Sciatic nerve (tissue), 2 donors: ENCODE measurements around the gene ZDHHC11. TPM values are rescaled to one million over a fixed set of nuclear protein-coding genes. Genes with fewer than 3 reads are reported as not detected.
A peak's percentile ranks its signal among the peaks of the same experiment; 100 is the strongest.
"Not testable (repeated sequence)": the region's sequence is repeated elsewhere in the genome, so short reads cannot be mapped to it uniquely, and the experiment has no call there.

Experiments
- ATAC-seq: fragments of 200-7000 bp; cut with Tn5 transposase; one replicate; pipeline ENCODE4 v1.9.1; 2020; ENCODE audit warnings: mild to moderate bottlenecking, moderate library complexity
- DNase-seq: peaks from one replicate; pipeline ENCODE4 v3.0.0-alpha.2; 2020; ENCODE audit warnings: low spot score
- intact Hi-C: fragments of 100-400 bp; cut with DNase I; formaldehyde crosslinking; loops from one replicate; pipeline ENCODE4 v1.14.2; 2022
- total RNA-seq: library from RNA; stranded (reverse); fragmentation: NEBNext Ultra II Directional; extraction: Animal tissue kit (Norgen Biotek cat#: 25700); gene quantifications from one replicate; pipeline ENCODE4 v1.2.1, GENCODE V29; 2021
- donor health status: DM: no; HTN: no; CAD: no.
- donor health status: DM: no; HTN: no; CAD: no.

The ZDHHC11 gene
- total RNA-seq, 1 donor from 2014 or later: 4.9 TPM

- intact Hi-C loops: no loop called here
- DNase-seq (no peak), ATAC-seq (no peak)
Observed at GRCh38 chr5:760363-761058, 90.3 kb downstream of the ZDHHC11 start.

- intact Hi-C loops: loop anchor here (5.0 kb wide), 1 partner anchor 82 kb away; no protein-coding TSS in a partner anchor
- DNase-seq (peak; percentile 61), ATAC-seq (no peak)
Observed at GRCh38 chr5:759781-760362, 90.9 kb downstream of the ZDHHC11 start.

GRCh38 chr5:759111-759751 is 91.6 kb downstream of the ZDHHC11 start:
- ATAC-seq: peak; percentile 80
- intact Hi-C loops: loop anchor here (5.0 kb wide), 1 partner anchor 83 kb away; no protein-coding TSS in a partner anchor
- peak; percentile 67 for DNase-seq

- ATAC-seq (no peak), DNase-seq (peak; percentile 57)
- intact Hi-C loops: loop anchor here (5.0 kb wide), 1 partner anchor 84 kb away; no protein-coding TSS in a partner anchor
Observed at GRCh38 chr5:758698-759053, 92.1 kb downstream of the ZDHHC11 start.

GRCh38 chr5:757931-758697 is 92.7 kb downstream of the ZDHHC11 start:
- intact Hi-C loops: loop anchor here (5.0 kb wide), 1 partner anchor 84 kb away; no protein-coding TSS in a partner anchor
- DNase-seq (peak; percentile 58), ATAC-seq (no peak)

GRCh38 chr5:757346-757930 is 93.3 kb downstream of the ZDHHC11 start:
- ATAC-seq: no peak
- DNase-seq: peak; percentile 57
- intact Hi-C loops: loop anchor here (5.0 kb wide), 1 partner anchor 85 kb away; no protein-coding TSS in a partner anchor

GRCh38 chr5:756865-757345 is 93.9 kb downstream of the ZDHHC11 start:
- ATAC-seq: peak; percentile 42
- peak; percentile 55 for DNase-seq
- intact Hi-C loops: loop anchor here (5.0 kb wide), 1 partner anchor 85 kb away; no protein-coding TSS in a partner anchor

- peak; percentile 58 for DNase-seq
- ATAC-seq: no peak
- intact Hi-C loops: loop anchor here (5.0 kb wide), 1 partner anchor 86 kb away; no protein-coding TSS in a partner anchor
Observed at GRCh38 chr5:756171-756570, 94.6 kb downstream of the ZDHHC11 start.

GRCh38 chr5:754143-754632 is 96.6 kb downstream of the ZDHHC11 start:
- DNase-seq, intact Hi-C loops, ATAC-seq: not testable (repeated sequence)

GRCh38 chr5:753567-754142 is 97.1 kb downstream of the ZDHHC11 start:
- DNase-seq, intact Hi-C loops, ATAC-seq: not testable (repeated sequence)

- intact Hi-C loops, ATAC-seq, DNase-seq: not testable (repeated sequence)
Observed at GRCh38 chr5:752532-753115, 98.2 kb downstream of the ZDHHC11 start.

GRCh38 chr5:751992-752391 is 98.8 kb downstream of the ZDHHC11 start:
- ATAC-seq, intact Hi-C loops, DNase-seq: not testable (repeated sequence)

- ATAC-seq (no peak), DNase-seq (no peak)
- intact Hi-C loops: no loop called here
Observed at GRCh38 chr5:751496-751895, 99.3 kb downstream of the ZDHHC11 start.

GRCh38 chr5:750226-750625 is 100.6 kb downstream of the ZDHHC11 start:
- ATAC-seq, DNase-seq, intact Hi-C loops: not testable (repeated sequence)

- intact Hi-C loops: no loop called here
- DNase-seq (no peak), ATAC-seq (no peak)
Observed at GRCh38 chr5:749101-749670, 101.6 kb downstream of the ZDHHC11 start.

- DNase-seq, intact Hi-C loops, ATAC-seq: not testable (repeated sequence)
Observed at GRCh38 chr5:748011-748980, 102.5 kb downstream of the ZDHHC11 start.
